ENCODE data around the gene MACROD2. TPM values are rescaled to one million over a fixed set of nuclear protein-coding genes. Genes with fewer than 3 reads are reported as not detected.
A peak's percentile ranks its signal among the peaks of the same experiment; 100 is the strongest.

The MACROD2 gene
- total RNA-seq, 1 donor from 2014 or later = 6.4 TPM

- H3K36me3 Mint-ChIP-seq (ENCODE audit: low read depth) = no peaks in the 10 kb centered on the region
- peaks cover 2% of the 10 kb centered on the region for H3K9me3 Mint-ChIP-seq
- peak; percentile 13 for TF ChIP-seq CTCF (conservative IDR thresholded peaks at IDR 0.05)
- H3K4me1 Mint-ChIP-seq = no peaks in the 10 kb centered on the region
- no peak overlapping the region for H3K4me3 Mint-ChIP-seq
- no peak overlapping the region for H3K27ac Mint-ChIP-seq (ENCODE audit: unreplicated experiment)
- no peak for DNase-seq (ENCODE audit: low read depth, low spot score)
- H3K27me3 Mint-ChIP-seq (ENCODE audit: low read depth) = no peaks in the 10 kb centered on the region
Measured at GRCh38 chr20:15867899-15868298, 1872.6 kb downstream of the MACROD2 start.

GRCh38 chr20:15875446-15875845 lies 1880.1 kb downstream of the MACROD2 start:
- Mint-ChIP-seq H3K4me3 (no peak overlapping the region), H3K9me3 (peaks cover 11% of the 10 kb centered on the region), H3K27me3 (ENCODE audit: low read depth) (no peaks in the 10 kb centered on the region), H3K27ac (ENCODE audit: unreplicated experiment) (peak overlapping the region; percentile 98), H3K36me3 (ENCODE audit: low read depth) (peaks cover 5% of the 10 kb centered on the region), H3K4me1 (peaks cover 15% of the 10 kb centered on the region)
- no peak for DNase-seq (ENCODE audit: low read depth, low spot score)
- no peak for TF ChIP-seq CTCF (conservative IDR thresholded peaks at IDR 0.05)

GRCh38 chr20:15882553-15882952 lies 1887.2 kb downstream of the MACROD2 start:
- no peaks in the 10 kb centered on the region for H3K27me3 Mint-ChIP-seq (ENCODE audit: low read depth)
- TF ChIP-seq CTCF (conservative IDR thresholded peaks at IDR 0.05) = no peak
- H3K4me1 Mint-ChIP-seq = no peaks in the 10 kb centered on the region
- no peak overlapping the region for H3K27ac Mint-ChIP-seq (ENCODE audit: unreplicated experiment)
- no peaks in the 10 kb centered on the region for H3K36me3 Mint-ChIP-seq (ENCODE audit: low read depth)
- H3K9me3 Mint-ChIP-seq = peaks cover 11% of the 10 kb centered on the region
- no peak for DNase-seq (ENCODE audit: low read depth, low spot score)
- H3K4me3 Mint-ChIP-seq = no peak overlapping the region

GRCh38 chr20:15886250-15886649 lies 1890.9 kb downstream of the MACROD2 start:
- no peaks in the 10 kb centered on the region for H3K27me3 Mint-ChIP-seq (ENCODE audit: low read depth)
- TF ChIP-seq CTCF (conservative IDR thresholded peaks at IDR 0.05) = no peak
- no peak overlapping the region for H3K27ac Mint-ChIP-seq (ENCODE audit: unreplicated experiment)
- no peak overlapping the region for H3K4me3 Mint-ChIP-seq
- H3K4me1 Mint-ChIP-seq = no peaks in the 10 kb centered on the region
- H3K9me3 Mint-ChIP-seq = peaks cover 3% of the 10 kb centered on the region
- DNase-seq (ENCODE audit: low read depth, low spot score) = no peak
- no peaks in the 10 kb centered on the region for H3K36me3 Mint-ChIP-seq (ENCODE audit: low read depth)

- Mint-ChIP-seq H3K36me3 (ENCODE audit: low read depth) (no peaks in the 10 kb centered on the region), H3K27me3 (ENCODE audit: low read depth) (no peaks in the 10 kb centered on the region), H3K4me1 (no peaks in the 10 kb centered on the region), H3K9me3 (peaks cover 3% of the 10 kb centered on the region), H3K4me3 (no peak overlapping the region), H3K27ac (ENCODE audit: unreplicated experiment) (no peak overlapping the region)
- no peak for TF ChIP-seq CTCF (conservative IDR thresholded peaks at IDR 0.05)
- DNase-seq (ENCODE audit: low read depth, low spot score) = no peak
Measured at GRCh38 chr20:15887387-15887786, 1892.1 kb downstream of the MACROD2 start.

GRCh38 chr20:15889061-15889460 lies 1893.7 kb downstream of the MACROD2 start:
- DNase-seq (ENCODE audit: low read depth, low spot score) = no peak
- no peaks in the 10 kb centered on the region for H3K36me3 Mint-ChIP-seq (ENCODE audit: low read depth)
- no peaks in the 10 kb centered on the region for H3K27me3 Mint-ChIP-seq (ENCODE audit: low read depth)
- peaks cover 3% of the 10 kb centered on the region for H3K9me3 Mint-ChIP-seq
- no peak overlapping the region for H3K4me3 Mint-ChIP-seq
- no peaks in the 10 kb centered on the region for H3K4me1 Mint-ChIP-seq
- TF ChIP-seq CTCF (conservative IDR thresholded peaks at IDR 0.05) = no peak
- H3K27ac Mint-ChIP-seq (ENCODE audit: unreplicated experiment) = no peak overlapping the region

All from neural crest cell (in vitro differentiated cells).